Astrocyte of the cerebellum (primary cell): Measurements from ENCODE around the gene MC2R.

ENCODE experiments used
- DNase-seq: peaks from one replicate; pipeline ENCODE4 v3.0.0-alpha.2; 2011; ENCODE audit warnings: low read depth
- H3K4me3 ChIP-seq: 2 replicates; pipeline ENCODE4 v1.5.1; 2011; ENCODE audit warnings: mild to moderate bottlenecking, low read depth, low read length, moderate library complexity
- in situ Hi-C: cut with HindIII; loops from 2 replicates; pipeline ENCODE4 v1.10.0; 2017; ENCODE audit warnings: low sequenced_read_pairs
- TF ChIP-seq, protein P1 (sequence below): IDR thresholded peaks from 2 replicates; pipeline ENCODE4 v1.5.1; 2012; ENCODE audit warnings: low read length, low read depth, moderate library complexity, mild to moderate bottlenecking; ENCODE audit errors: missing control alignments

MC2R gene

DNA sequence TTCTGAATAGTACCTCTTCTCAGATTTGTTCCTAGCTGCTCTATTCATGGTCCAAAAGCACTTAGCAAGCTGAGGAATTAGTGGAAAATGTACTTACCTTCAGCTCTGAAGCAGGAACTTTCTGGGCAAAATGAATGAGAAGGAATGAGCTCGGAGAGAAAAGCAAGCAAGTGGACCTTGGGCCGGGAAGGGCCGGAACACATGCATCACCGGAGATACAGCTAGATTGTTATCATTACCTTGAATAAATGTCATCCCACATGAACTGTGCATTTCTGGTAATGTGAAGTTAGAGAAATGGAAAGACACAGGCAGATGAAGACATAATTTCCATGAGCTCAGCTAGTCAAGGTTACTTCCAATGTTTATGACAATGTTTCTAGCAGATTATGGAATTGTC lies at the start of gene MC2R:
MC2R (minus strand) TSS at position 146 of the 400 bp plus-strand sequence. CDS start 30,018 bp downstream, outside the sequence.
- no peak within 1 kb of the TSS for H3K4me3 ChIP-seq
- no peak for DNase-seq
- TF ChIP-seq, protein P1, sequence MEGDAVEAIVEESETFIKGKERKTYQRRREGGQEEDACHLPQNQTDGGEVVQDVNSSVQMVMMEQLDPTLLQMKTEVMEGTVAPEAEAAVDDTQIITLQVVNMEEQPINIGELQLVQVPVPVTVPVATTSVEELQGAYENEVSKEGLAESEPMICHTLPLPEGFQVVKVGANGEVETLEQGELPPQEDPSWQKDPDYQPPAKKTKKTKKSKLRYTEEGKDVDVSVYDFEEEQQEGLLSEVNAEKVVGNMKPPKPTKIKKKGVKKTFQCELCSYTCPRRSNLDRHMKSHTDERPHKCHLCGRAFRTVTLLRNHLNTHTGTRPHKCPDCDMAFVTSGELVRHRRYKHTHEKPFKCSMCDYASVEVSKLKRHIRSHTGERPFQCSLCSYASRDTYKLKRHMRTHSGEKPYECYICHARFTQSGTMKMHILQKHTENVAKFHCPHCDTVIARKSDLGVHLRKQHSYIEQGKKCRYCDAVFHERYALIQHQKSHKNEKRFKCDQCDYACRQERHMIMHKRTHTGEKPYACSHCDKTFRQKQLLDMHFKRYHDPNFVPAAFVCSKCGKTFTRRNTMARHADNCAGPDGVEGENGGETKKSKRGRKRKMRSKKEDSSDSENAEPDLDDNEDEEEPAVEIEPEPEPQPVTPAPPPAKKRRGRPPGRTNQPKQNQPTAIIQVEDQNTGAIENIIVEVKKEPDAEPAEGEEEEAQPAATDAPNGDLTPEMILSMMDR: no peak
- in situ Hi-C loops: no loop called here

DNA sequence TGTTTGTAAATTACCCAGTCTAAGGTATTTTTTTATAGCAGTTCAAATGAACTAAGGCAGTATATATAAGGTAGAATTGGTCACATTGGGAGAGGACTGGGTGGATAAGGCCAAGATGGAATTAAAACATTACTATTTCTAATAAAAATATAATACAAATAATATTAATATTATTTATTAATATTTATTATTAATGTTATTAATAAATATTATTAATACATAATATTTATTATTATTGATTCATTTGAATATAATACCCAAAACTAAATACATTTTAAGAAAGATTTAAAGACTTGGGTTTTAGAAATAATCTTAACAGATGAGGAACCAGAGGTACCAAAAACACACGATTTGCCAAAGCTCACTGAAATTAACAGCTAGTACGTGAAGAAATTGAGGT lies 30.5 kb upstream of the MC2R start:
- TF ChIP-seq, protein P1: no peak
- in situ Hi-C loops: no loop called here
- no peak overlapping the region for H3K4me3 ChIP-seq
- no peak for DNase-seq

DNA sequence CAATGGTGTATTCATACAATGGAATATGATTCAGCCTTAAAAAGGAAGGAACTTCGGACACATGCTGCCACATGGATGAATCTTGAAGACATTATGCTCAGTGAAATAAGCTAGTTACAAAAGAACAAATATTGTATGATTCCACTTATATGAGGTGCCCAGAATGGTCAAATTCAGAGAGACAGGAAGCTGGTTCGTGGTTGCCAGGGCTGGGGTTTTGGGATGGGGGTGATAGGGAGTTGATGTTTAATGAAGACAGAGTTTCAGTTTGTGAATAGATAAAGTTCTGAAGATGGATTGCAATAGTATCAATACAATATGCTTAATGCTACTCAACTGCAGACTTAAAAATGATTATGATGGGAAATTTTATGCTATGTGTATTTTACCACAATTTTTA lies 28.0 kb upstream of the MC2R start:
- TF ChIP-seq, protein P1: no peak
- in situ Hi-C loops: no loop called here
- no peak overlapping the region for H3K4me3 ChIP-seq
- no peak for DNase-seq

DNA sequence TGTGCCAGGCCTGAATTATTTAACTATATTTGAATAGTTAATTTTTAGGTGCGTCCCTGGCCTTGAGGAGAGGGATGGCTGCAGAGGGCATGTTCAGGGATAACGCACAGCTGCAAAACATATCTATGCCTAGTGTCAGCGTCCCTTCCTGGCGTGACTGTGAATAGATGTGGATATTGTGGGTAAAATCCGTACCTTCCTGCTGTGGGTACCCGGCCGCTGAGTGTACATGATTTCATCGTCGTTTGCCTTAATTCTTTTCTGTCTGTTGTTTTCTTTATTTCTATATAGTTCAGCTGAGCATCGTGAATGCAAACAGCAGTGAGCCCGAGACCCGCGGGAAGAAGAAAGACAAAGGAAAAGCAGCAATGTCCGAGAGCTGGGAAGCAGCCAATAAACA lies 25.0 kb upstream of the MC2R start:
- TF ChIP-seq, protein P1: no peak
- in situ Hi-C loops: no loop called here
- no peak overlapping the region for H3K4me3 ChIP-seq
- no peak for DNase-seq

DNA sequence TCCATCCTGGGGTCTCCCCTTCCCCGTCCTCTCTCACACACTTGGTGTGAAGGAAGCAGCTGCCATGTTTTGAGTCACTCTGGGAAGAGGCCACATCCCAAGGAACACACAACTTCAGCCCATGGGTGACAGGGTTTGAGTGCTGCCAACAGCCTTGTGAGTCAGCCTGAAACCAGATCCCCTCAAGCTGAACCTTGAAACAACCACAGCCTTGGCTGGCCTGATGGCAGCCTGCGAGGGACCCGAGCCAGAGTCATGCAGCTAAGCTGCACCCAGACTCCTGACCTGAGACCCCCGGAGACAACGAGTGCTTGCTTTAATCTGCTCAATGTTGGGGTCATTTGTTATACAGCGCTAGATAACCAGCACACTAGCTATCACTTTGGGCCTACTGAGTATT lies 19.3 kb upstream of the MC2R start:
- H3K4me3 ChIP-seq: no peak overlapping the region
- DNase-seq: no peak
- in situ Hi-C loops: no loop called here
- TF ChIP-seq, protein P1: no peak

DNA sequence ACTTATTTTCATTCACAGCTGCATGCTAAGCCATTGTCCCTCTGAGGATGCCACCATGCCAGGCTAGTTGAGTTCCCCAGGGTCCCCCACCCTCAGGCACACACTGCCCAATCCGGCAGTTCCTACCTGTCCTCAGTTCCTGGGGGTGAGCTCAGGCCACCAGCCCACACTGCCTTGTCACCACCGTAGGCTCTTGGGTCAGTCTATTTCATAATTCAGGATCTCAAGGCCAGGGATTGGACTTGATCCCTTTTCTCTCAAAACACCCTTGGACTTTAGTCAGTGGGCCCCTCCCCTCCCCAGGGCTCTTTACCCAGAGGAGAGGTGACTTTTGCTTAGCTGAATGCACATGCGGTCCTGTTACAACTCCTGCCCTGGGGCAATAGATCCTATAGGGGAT lies 18.7 kb upstream of the MC2R start:
- DNase-seq: no peak
- TF ChIP-seq, protein P1: no peak
- in situ Hi-C loops: no loop called here
- H3K4me3 ChIP-seq: no peak overlapping the region

DNA sequence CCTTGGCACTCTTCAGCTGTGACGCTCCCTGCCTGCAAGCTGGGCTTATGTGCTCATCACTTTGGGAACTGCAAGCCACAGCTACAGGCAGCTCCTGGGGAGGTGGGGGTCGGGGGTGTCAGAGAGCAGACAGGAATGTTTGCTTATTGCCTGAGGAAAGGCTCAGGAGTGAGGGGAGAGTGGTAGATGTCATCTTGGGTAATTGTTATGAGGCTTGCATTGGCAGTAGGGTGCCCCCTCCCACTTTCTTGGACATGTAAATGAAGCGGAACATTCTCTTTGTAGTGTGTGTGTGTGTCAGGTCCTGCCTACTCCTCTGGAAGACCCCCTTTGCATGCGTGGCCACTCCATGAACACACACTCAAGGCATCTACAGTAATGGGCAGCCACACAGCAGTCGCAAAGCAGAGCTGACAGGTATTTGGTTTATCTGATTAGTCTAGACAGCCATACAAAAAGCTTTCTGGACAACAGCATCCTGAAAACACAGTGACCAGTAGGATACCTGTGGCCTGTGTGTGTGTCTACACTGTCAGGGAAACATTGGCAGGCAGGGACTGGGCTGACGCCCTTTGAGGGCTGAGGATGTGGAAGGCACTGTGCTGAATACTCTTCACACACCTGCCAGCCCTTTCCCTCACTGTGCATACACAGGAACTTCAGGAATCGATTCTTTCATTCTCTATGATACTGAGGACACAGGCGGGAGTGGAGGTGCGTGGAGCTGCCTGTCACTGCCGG lies 17.1 kb upstream of the MC2R start:
- no peak for DNase-seq
- in situ Hi-C loops: no loop called here
- H3K4me3 ChIP-seq: no peak overlapping the region
- TF ChIP-seq, protein P1: no peak
